GM19193 (cell line): ENCODE data around the gene TWSG1.

Experiments
- POLR2A ChIP-seq: IDR thresholded peaks from 4 replicates; pipeline ENCODE4 v1.6.1; 2011; ENCODE audit not compliant: insufficient read depth, insufficient read length; ENCODE audit errors: extremely low read depth

TWSG1 gene

DNA sequence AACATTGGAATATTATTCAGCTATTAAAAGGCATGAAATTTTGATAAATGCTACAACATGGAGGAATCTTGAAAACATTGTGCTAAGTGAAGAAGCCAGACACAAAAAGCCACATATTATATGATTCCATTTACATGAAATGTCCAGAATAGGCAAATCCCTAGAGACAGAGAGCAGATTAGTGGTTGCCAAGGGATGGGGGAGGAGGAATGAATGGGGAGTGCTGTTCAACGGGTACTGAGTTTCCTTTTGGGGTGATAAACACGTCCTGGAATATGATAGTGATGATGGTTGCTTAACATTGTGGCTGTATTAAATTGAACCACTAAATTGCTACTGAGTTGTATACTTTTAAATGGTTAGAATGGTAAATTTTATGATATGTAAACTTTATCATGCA, 8.9 kb upstream of the TWSG1 start:
- TF ChIP-seq POLR2A = no peak

DNA sequence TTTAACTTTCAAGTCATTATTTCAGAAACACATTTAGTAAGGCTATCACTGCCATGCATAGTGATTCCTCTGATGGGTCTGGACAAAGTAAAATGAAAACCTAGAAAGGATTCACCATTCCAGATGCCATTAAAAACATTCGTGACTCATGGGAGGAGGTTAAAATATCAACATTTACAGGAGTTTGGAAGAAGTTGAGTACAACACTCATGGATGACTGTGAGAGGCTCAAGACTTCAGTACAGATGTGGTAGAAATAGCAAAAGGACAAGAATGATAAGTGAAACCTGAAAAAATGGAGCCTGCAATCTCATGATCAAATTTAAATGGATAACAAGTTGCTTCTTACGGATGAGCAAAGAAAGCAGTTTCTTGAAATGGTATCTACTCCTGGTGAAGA, 5.8 kb upstream of the TWSG1 start:
- TF ChIP-seq POLR2A = no peak

DNA sequence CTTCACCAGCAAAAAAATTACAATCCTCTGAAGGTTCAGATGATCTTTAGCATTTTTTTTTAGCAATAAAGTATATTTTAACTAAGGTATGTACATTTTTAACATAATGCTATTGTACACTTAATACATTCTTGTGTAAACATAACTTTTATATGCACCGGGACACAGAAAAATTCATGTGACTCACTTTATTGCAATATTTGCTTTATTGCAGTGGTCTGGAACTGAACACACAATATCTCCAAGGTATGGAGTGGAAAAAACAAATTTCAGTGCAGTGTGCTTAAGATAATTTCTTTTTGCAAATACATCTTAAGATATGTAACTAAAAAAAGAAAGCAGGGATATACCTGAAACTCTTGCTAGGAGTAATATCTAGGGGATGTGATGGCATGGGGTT, 5.1 kb upstream of the TWSG1 start:
- no peak for TF ChIP-seq POLR2A

DNA sequence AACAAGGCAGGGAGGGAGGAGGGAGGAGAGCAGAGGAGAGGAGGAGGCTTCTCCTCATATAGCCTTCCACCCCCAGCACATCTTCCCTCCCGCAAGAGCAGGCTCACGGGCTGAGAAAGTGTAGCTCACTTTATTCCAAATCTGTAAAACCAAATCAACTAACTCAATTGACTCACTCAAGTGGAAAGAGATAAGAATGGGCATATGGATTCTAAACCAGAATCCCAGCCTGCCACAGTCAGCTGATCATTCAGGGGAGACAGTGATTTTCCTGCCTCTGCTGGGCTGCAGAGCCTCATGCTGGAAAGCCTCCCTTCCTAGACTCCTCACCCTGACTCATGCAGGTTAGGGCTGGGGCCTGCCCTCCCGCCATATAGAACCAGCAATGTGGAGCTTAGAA, 4.2 kb upstream of the TWSG1 start:
- TF ChIP-seq POLR2A = no peak

DNA sequence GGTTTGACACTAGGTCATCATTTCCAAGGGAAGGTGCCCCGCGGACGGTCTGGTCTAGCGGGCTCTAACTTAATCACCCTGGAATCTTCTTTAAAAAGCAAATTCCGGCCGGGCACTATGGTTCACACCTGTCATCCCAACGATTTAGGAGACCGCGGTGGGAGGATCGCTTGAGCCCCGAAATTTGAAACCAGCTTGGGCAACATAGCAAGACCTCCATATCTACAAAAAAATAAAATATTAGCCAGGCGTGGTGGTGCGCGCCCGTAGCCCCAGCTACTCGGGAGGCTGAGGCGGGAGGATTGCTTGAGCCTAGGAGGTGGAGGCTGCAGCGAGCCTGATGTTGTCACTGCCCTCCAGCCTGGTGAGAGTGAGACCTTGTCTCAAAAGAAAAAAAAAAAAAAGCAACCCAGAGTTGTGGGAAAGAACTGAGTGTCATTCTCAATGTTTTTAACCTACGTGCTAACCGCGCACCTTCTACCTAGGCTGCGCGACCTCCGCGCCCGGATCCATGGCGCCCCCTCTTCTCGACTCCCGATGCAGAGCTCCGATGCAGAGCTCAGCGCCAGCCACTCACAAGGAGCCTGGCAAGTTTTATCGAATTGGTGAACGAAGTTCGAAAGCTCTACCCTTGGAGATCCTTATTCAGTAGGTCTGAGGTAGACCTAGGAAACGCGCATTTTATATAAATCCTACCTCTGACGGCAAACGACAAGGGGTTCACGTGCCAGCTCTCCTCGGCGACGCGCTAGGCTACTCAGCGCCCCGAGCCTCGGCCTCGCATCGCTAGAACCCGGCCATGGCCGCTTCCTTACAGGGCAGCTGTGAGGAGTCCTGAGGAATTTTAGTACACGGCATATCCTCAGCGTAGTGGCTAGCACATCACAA, 888 bp upstream of the TWSG1 start:
- no peak for TF ChIP-seq POLR2A

DNA sequence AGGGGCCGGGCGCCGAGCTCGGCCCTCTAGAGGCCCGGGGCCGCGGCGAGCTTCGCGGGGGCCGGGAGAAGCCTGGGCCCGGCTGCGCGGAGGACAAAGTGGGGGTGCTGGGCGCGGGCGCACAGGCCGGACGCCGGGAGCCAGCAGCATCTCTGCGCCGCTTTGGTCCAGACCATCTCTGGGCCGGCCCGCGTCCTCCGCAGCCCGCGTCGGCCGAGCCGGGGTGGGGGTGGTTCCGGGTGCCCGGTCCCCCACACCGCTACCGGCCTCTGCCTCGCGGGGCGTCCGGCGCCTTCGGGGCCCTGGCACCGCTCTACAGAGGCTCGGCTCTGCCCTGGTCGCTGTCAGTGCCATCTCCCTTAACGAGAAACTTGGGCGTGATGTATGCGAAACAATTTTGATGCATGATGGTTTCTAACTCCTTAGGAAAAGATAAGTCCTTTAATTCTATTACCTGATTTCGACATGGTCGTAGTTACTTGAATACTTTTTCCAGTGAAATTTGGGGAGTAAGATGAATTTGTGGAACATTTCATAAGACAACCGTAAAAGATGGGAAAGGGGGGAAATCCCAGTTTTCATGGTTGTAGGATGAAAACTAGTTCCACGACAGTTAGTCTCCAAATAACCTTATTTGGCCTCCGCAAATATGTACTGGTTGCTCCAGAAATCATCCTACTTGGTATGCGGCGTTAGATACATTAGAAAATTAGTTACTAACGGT, 562 bp downstream of the TWSG1 start:
- TF ChIP-seq POLR2A = no peak

DNA sequence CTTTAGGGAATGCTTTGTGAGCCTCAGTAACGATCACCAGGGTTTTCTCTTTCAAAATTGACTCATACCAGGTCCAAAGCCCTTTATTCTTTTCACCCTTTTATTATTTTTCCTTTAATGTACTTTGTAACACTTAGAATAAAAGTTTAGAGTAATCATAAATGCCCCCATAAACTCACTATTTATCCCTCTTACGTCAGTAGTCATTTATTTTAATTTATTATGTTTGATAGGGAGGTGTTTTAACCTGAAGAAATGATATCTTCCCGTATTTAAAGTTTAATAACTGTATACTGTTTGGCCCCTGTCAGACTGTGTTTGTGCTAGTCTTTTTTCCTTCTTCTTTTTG, 1.1 kb downstream of the TWSG1 start:
- TF ChIP-seq POLR2A = no peak

DNA sequence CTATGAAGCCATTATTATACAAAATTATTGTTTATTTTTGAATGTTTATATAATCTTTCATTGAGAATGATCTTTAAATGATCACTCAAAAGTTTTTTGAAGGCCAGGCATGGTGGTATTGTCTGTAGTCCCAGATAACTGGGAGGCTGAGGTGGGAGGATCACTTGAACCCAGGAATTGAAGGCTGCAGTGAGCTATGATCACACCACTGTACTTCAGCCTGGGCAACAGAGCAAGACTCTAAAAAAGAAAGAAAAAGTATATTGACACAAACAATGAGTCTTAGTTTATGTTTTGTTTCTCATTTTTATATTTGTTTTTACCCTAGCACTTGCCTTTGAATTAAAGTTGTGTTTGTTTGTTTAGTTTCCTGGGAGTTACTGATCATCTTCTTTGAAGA, 2.3 kb downstream of the TWSG1 start:
- no peak for TF ChIP-seq POLR2A

DNA sequence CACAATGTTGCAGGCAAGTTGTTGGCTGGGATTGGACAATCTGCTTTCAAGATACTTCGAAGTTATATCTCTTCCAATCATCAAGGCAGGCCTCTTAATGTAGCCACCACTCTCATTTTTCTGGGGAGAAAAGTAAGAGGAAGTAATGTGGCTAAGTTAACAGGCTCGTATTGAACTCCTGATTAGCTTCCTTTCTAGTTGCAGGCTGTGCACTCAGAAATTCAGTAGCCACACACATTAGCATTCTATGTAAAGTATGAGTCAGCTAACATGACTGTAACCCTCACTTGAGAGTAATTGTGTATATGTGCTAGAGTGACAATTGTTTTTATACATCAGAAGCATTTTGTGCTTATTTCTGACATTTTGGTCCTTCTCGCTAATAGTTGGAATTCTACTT, 3.3 kb downstream of the TWSG1 start:
- TF ChIP-seq POLR2A = no peak

DNA sequence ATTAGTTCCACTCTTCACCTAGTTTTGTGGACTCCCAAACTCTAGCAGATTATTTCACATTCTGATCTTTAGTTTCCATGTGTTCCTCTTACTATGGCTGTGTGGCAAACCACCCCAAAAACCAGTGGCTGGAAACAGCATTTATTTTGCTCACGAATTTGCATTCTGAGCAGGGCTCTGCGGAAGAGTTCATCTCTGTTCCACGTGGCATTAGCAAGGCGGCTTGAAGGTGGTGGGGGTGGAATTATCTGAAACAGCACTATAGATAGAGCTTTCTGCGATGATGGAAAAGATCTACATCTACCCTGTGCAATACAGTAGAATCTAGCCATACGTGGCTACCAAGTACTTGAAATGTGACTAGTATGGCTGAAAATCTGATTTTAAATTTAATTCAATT, 5.9 kb downstream of the TWSG1 start:
- no peak for TF ChIP-seq POLR2A

DNA sequence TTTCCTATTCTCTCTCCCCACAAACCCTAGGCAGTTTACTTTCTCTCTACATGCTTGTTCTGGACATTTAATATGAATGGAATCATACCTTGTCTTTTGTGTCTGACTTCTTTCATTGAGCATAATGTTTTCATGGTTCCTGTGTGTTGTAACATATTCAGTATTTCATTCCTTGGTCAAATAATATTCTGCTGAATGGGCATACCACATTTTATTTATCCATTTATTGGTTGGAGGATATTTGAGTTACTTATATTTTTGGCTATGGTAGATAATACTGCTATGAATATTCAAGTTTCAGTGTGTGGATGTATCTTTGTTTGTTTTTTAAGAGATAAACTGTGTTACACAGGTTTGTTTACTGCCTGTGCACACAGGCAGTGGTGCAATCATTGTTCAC, 9.0 kb downstream of the TWSG1 start:
- TF ChIP-seq POLR2A = no peak

DNA sequence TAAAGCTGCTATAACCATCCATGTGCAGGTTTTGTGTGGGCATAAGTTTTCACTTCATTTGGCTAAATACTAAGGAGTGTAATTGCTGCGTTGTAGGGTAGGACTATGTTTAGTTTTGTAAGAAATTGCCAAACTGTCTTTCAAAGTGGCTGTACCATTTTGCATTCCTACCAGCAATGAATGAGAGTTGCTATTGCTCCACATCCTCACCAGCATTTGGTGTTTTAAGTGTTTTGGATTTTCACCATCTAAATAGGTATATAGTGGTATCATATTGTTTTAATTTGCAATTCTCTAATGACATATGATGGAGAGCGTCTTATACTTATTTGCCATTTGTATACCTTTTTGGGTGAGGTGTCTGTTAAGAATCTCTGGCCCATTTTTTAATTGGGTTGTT, 12.2 kb downstream of the TWSG1 start:
- no peak for TF ChIP-seq POLR2A

DNA sequence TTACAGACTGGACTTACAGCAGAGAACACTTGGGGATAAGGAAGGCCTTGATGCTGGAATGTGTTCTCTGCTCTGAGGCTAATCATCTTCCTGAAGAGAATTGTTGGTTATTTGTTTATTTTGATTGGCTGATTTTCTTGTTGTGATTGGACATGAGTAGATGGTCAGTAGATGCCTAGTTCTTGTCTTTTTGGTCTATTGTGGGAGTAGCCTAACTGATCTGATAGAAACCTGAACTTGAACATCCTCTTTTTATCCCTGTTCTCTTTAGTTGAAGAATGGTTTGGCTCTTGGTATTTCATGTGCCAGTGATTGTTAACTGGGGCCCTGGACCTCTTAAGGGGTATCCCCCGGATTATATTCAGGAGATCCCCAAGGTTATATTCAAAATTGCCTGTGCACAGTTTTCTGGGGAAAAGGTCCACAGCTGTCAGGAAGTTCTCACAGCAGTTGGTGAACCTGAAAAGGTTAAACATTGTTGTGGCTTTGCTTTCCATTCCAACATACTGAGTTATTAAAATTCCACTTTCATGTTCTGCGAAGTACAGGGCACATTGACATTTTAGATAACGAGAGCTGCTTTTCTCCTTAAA, 13.6 kb downstream of the TWSG1 start:
- no peak for TF ChIP-seq POLR2A

DNA sequence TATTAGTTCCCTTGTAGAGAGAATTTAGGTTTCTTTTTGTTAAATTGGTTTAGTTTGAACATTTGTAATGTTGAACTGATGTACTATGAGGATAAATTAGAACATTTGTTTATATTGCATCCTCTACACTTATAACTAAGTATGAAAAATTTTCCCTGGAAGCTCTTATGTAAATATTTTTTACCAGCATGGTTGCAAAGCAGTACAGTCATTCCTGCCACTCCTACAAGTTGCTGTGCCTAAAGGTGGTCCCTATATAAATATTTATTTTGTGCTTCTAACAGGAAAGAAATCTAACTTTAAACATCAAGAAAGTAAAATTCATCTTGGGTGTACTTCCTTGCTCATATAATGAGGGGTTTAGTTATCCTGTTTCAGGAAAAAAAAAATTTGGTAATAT, 14.2 kb downstream of the TWSG1 start:
- no peak for TF ChIP-seq POLR2A

DNA sequence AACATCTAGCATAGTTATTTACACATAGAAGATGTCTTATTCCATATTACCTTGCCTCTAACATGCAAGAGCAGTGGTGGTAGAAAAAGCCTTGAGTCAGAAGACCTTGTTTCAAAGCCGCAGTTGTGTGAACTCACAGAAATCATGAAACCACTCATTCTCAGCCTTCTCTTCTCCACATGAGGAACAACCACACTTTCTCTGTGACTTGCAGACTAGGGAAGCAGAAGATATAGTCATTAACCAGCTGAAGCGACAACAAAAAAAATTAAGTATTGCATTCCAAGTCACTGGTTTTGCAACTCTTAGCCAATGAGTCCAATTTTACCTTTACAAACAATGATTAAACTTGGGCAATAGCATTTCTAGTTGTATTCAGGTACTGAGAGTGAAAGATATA, 19.0 kb downstream of the TWSG1 start:
- no peak for TF ChIP-seq POLR2A

DNA sequence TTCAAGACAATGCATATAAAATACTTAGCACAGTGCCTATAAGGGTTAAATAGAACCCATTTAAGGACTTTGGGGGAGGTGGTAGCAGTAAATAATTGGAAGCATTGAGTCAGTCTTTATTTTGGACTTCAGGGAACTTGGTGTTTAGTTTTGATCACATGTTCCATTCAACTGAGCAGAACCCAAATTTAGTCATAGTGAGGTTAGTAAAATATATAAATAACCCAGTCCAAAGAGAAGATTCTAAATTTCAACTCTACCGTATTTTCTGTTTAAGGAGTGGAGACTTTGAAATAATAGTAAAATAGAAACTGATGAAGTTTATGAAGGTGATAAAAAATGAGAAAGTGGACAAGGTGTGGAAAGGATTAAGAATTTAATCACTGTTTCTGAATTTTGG, 19.7 kb downstream of the TWSG1 start:
- TF ChIP-seq POLR2A = no peak
